HG03342 (cell line): ENCODE measurements around the gene USB1.
"Not testable (repeated sequence)": the region's sequence is repeated elsewhere in the genome, so short reads cannot be mapped to it uniquely, and the experiment has no call there.

Experiments
- ATAC-seq: cut with Tn5 transposase; IDR thresholded peaks from one replicate; pipeline ENCODE4 v1.9.1; 2021; ENCODE audit warnings: mild to moderate bottlenecking, moderate library complexity; ENCODE audit not compliant: unreplicated experiment

The USB1 gene

GRCh38 chr16:57993897-57994296 lies 7.3 kb upstream of the USB1 start:
- no peak for ATAC-seq

DNA sequence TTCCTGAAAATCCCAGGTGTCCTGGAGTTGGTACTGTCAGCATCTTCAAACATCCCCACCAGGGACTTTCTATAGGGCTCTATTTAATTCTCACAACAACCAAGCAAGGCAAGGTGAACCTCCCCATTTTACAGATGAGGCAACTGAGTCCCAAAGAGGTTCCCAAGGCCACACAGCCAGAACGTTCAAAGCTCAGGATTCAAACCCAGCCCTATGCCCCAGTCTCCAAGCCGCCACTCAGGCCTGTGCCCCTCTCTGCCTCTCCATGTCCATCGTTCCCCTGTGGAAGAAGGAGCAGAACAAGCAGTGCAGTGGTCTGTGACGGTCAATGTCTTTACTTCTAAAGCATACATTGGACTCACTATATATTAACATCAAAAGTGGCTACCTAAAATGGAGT lies 6.8 kb upstream of the USB1 start:
- no peak for ATAC-seq

- peak; percentile 75 for ATAC-seq
Observed at GRCh38 chr16:57994778-57995177, 6.4 kb upstream of the USB1 start.

DNA sequence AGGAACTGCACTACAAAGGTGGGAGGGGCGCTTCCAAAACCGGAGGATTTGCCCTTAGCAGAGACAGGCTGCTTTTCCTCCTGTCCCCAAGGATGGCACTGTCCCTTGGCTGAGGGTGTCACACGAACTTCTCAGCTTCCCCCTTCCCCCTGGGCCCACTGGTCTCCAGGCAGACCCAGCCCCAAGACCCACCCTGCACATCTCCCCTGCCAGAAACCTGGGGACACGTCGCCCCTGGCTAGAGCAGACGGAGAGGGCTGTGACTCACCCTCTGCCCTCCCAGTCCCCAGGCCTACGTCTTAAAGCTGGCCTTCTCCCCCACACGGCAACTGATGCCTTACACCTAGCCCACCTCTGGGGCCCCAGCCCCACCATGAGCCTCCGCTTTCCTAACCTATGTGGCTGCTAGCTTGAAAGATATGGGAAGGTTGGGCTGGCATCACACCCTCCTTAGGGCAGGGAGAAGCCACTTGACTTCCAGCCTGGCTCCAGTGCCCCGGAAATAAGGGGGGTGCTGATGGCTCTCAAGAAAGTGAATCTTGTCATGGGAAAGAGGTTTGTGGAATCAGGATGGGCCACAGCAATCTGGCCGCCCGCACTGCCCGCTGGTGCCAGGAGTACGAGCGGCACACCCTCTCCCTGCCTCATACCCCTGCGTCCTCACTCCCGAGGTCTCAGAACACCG lies 5.3 kb upstream of the USB1 start:
- no peak for ATAC-seq

- no peak for ATAC-seq
Observed at GRCh38 chr16:57996406-57997175, 4.6 kb upstream of the USB1 start.

DNA sequence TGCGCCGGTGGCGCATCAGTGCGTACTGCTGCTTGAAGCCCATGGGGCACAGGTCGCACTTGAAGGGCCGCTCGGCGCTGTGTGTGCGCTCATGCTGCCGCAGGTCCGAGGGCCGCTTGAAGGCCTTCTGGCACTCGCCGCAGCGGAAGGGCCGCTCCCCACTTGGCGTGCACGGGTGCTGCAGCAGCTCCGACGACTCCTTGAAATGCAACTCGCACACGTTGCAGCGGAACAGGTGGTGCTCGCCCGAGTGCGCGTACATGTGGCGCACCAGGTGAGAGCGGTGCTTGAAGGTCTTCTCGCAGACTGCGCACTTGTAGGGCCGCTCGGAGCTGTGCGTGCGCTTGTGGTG lies 4.1 kb upstream of the USB1 start:
- ATAC-seq, result no peak

- ATAC-seq, result no peak
Observed at GRCh38 chr16:57997528-57998265, 3.5 kb upstream of the USB1 start.

DNA sequence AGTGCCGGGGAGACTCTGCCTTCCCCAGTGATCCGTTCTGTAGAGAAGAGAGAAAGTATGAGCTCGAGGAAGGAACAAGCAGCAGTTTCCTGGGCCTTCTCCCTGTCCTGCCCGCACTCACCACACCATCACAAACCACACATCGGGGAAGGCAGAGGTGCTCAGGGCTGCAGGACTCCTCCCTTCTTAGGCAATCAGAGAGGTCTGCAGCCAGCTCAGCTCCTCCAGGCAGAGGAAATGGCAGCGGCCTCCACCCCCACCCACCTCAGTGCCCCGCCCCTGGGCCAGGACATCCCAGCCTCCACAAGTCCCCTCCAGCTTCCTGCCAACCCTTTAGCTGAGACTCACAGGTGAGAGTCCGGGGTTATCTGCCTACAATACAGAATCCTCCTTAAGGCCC lies 2.7 kb upstream of the USB1 start:
- ATAC-seq, result no peak

DNA sequence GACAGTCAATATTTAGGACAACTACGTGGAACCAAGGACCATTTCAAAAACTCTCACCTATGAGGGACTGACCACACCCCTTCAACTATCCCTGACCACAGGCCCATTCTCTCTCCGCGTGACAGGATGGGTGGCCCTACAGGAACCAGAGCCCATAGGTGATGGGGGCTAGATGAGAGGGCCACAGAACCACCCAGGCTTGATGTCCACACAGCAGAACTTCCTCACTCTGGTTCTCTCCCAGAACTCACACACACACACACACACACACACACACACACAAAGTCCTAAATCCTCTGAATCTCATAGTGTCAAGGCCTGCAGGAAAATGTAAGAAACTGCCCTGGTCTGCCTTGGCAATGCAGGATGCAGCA lies 2.2 kb upstream of the USB1 start:
- no peak for ATAC-seq

GRCh38 chr16:57999366-57999970 lies 1.7 kb upstream of the USB1 start:
- ATAC-seq, result no peak

DNA sequence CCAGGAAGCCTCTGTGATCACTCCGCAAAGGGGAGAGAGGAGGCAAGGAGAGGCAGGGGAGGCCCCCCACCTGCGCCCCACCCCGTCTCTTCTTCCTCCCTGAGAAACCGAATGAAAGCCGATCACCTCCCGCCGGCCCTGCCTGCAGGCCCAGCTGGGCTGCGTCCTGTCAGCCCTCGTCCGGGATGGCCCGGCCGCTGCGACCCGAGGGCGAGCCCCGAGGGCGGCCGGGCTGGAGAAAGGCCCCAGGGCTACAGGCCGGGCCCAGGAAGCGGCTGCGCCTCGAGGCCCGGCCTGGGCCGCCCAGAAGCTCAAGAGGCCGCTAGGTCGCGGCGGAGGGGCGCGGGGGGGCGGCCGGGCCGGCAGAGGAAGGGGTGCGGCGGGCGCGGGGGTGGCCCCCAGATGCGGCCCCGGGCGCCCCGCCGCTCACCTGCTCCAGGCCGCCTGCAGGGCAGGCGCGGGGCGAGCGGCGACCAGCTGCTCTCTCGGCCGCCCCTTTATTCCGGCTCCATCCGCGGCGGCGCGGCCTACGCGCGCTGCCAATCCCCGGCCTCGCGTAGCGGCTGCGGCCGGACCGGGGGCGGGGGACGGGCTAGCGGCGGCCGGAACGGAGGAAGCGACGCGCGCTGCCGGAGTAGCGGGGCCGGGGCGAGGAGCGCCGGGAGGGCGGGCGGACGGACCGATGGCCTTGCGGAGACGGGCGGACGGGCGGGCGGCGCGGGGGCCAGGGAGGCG lies 1.1 kb upstream of the USB1 start, which contains the start of gene ZNF319:
ZNF319 (minus strand) TSS at position 702 of the 735 bp plus-strand sequence. CDS start 2,407 bp downstream, outside the sequence.
- ATAC-seq, result peak; percentile 20

DNA sequence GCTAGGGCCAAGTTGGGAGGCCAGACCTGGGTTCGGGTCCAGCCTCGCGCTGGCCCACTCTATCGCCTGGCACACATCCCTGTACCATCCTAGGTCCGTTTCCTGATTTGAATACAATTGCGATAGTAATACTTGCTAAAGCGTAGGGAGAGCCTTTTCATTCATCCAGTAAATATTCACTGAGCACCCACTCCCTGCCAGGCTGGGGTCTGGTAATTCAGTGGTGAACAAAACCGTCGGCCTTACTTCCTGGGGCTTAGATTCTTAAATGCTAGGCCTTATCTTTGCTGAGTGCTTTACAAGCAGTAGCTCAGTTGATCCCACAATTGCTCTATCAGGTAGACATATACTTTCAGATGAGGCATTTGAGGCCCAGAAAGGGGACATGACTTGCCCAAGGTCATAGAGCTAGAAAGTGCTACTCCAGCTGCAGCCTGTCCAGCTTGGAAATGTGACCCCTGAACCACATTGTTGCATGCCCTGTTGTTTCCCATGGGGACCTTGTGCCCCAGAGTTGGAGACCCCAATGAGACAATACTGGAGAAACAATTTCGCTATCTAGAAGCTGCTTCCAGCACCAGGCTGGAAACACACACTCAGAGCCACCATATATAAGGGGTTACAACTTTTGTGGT lies 691 bp downstream of the USB1 start:
- ATAC-seq, result no peak

- ATAC-seq, result no peak
Observed at GRCh38 chr16:58002416-58002800, 1.2 kb downstream of the USB1 start.

DNA sequence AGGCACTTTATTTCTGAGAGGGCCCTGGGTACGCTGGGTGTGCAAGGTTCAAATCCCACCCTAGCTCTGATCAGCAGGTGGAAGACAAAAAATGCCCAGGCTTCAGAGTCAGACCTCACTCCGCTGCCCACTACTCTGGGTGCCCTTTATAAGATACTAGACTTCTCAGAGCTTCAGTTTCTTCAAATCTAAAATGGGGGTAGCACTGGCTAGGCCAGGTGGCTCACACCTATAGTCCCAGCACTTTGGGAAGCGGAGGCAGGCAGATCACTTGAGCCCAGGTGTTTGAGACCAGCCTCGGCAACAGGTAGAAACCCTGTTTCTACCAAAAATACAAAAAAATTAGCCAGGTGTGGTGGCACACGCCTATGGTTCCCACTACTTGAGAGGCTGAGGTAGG lies 1.7 kb downstream of the USB1 start:
- ATAC-seq, result no peak

- not testable (repeated sequence) for ATAC-seq
Observed at GRCh38 chr16:58004736-58005135, 3.5 kb downstream of the USB1 start.

DNA sequence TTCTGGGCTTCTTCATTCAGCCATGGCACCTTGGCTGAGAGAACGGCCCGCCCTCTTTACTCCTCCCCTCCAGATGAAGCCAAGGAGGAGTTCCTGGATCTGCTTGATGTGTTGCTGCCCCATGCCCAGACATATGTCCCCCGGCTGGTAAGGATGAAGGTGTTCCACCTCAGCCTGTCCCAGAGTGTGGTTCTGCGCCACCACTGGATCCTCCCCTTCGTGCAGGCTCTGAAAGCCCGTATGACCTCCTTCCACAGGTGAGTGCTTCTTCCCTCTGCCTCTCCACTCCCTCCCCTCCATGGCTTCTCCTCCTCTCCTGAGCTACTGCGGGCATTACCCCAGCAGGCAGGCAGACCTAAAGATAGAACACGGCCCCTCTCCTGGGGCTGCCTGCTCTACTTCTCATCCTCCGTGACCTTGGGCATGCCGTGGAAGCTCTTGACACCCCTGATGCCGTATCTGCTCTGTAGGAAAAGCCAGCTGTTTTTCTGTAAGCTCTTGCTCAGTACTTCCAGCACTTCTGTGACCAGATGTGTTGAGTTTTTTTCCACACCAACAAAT lies 8.7 kb downstream of the USB1 start:
- ATAC-seq, result no peak

GRCh38 chr16:58010886-58011285 lies 9.7 kb downstream of the USB1 start:
- ATAC-seq, result no peak

- no peak for ATAC-seq
Observed at GRCh38 chr16:58011652-58012051, 10.4 kb downstream of the USB1 start.

- no peak for ATAC-seq
Observed at GRCh38 chr16:58012481-58012880, 11.3 kb downstream of the USB1 start.
